ENCODE data around the gene CNTNAP4. TPM values are rescaled to one million over a fixed set of nuclear protein-coding genes. Genes with fewer than 3 reads are reported as not detected.

CNTNAP4 gene
- total RNA-seq, 2 donors from 2014 or later: not detected

DNA sequence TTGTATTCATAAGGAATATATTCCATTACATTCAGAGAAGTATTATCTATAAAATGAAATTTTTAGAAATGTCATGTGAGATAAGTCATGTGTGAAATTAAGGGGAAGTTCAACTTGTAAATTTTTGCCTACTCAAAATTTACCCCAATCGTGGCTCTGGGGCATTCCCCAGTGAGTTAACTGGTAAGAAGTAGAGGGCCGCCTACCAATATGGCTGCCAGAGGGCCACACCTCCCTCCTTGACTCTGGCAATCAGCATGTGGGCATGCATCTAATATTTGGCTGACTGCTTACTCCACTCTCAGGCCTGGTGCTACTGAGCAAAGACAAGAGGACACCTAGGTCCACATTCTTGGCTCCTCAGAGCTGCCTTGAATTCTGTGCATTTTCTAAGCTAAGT lies 39.7 kb upstream of the CNTNAP4 start:
- intact Hi-C loops (cut with DNase I): no loop called here
- Histone ChIP-seq H3K27me3 (no peaks in the 10 kb centered on the region), H3K4me1 (no peaks in the 10 kb centered on the region), H3K9me3 (no peaks in the 10 kb centered on the region), H3K4me3 (no peak overlapping the region), H3K36me3 (no peaks in the 10 kb centered on the region), H3K27ac (no peak overlapping the region), H3K9ac (ENCODE audit: low read depth in 2 of 2, low read length in 2 of 2) (no peak overlapping the region)
- TF ChIP-seq, protein P1, sequence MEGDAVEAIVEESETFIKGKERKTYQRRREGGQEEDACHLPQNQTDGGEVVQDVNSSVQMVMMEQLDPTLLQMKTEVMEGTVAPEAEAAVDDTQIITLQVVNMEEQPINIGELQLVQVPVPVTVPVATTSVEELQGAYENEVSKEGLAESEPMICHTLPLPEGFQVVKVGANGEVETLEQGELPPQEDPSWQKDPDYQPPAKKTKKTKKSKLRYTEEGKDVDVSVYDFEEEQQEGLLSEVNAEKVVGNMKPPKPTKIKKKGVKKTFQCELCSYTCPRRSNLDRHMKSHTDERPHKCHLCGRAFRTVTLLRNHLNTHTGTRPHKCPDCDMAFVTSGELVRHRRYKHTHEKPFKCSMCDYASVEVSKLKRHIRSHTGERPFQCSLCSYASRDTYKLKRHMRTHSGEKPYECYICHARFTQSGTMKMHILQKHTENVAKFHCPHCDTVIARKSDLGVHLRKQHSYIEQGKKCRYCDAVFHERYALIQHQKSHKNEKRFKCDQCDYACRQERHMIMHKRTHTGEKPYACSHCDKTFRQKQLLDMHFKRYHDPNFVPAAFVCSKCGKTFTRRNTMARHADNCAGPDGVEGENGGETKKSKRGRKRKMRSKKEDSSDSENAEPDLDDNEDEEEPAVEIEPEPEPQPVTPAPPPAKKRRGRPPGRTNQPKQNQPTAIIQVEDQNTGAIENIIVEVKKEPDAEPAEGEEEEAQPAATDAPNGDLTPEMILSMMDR (IDR thresholded peaks at IDR 0.05): no peak
- DNase-seq: no peak

DNA sequence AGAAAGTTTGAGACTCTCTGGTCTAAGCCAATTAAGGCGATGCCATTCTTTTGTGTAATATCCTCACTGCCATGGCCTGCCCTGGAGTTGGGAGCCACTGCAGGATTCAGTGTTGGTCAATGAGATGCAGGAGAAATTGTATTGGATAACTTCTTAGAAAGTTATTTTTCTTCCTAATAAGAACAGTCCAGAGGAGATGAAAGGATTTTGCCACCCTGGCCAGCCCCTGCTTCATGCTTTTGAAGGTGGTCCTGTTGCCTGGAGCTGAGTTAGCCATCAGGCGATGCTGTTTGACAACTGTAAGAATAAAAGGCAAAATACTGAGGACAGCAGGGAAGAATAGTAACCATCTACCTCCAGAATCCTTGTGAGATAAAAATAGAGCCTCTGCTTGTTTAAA lies 35.4 kb upstream of the CNTNAP4 start:
- Histone ChIP-seq H3K27ac (no peak overlapping the region), H3K4me1 (no peaks in the 10 kb centered on the region), H3K9ac (ENCODE audit: low read depth in 2 of 2, low read length in 2 of 2) (no peak overlapping the region), H3K36me3 (no peaks in the 10 kb centered on the region), H3K27me3 (no peaks in the 10 kb centered on the region), H3K9me3 (no peaks in the 10 kb centered on the region), H3K4me3 (no peak overlapping the region)
- intact Hi-C loops (cut with DNase I): no loop called here
- no peak for DNase-seq
- TF ChIP-seq, protein P1 (IDR thresholded peaks at IDR 0.05): no peak

DNA sequence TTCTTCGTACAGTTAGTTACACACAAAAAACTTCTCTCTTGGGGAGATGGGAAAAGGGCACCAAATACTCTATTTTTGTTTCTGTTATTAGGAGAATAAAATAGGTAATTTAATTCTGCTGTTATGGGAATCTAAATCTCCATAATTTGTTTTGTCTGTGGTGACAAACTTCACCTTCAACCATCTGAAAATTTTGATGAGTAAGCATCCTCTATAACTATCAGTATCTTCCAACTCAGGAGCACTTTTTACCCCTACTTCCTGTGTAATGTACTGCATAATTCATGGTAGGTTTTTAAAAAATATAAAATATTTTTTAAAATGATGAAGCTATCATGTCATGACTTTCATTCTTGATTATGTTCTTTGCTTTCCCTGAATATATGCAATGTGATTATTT lies 33.6 kb upstream of the CNTNAP4 start:
- no peak for DNase-seq
- Histone ChIP-seq H3K9me3 (no peaks in the 10 kb centered on the region), H3K4me1 (no peaks in the 10 kb centered on the region), H3K4me3 (no peak overlapping the region), H3K27ac (no peak overlapping the region), H3K9ac (ENCODE audit: low read depth in 2 of 2, low read length in 2 of 2) (no peak overlapping the region), H3K36me3 (no peaks in the 10 kb centered on the region), H3K27me3 (no peaks in the 10 kb centered on the region)
- intact Hi-C loops (cut with DNase I): no loop called here
- TF ChIP-seq, protein P1 (IDR thresholded peaks at IDR 0.05): no peak

DNA sequence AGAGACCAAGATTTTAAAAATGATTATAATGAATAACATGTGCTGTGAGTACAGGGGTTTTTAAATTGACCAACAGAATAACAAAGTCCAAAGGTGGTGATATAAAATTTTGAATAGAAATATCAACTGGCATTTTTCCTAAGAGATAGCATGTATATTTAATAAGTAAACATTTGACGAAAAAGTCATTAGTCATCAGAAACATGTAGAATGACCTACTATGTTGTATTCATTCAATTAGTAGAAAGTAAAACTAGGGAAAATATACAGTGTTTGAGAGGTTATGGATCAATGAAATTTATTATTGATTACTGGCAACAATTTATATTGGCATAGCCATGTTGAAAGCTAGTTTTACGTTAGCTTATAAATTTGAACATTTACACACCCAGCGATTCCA lies 30.6 kb upstream of the CNTNAP4 start:
- no peak for DNase-seq
- H3K27ac ChIP-seq: no peak overlapping the region
- no peak overlapping the region for H3K4me3 ChIP-seq
- H3K36me3 ChIP-seq: no peaks in the 10 kb centered on the region
- no peaks in the 10 kb centered on the region for H3K9me3 ChIP-seq
- TF ChIP-seq, protein P1 (IDR thresholded peaks at IDR 0.05): no peak
- no peaks in the 10 kb centered on the region for H3K4me1 ChIP-seq
- no peak overlapping the region for H3K9ac ChIP-seq (ENCODE audit: low read depth in 2 of 2, low read length in 2 of 2)
- intact Hi-C loops (cut with DNase I): no loop called here
- no peaks in the 10 kb centered on the region for H3K27me3 ChIP-seq

DNA sequence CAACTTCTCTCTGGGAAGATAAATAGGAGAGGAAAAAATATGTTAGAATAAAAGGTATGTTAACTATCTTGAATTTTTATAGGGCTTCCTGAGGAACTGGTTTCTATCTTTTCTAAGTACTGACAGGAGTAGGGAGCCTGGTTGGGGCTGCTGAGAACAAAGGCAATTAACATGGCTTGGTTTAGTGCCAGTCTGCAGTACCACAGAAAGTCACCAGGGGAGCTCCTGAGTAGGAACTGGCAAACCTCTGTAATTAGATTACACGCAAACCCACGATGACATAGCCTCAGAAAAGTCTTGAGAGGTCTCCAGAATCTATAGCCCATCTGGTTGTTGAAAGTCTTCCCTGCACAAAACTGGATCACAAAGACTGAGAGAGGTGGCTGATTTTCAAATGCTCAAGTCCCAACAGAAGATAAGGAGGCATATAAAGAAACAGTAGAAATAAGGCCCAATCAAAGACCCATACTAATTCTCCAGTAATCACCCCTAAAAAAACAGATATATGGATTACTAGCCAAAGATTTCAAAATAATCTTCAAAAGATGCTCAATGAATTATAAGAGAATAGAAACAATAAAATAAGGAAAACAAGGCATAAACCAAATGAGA lies 11.7 kb upstream of the CNTNAP4 start:
- Histone ChIP-seq H3K4me1 (no peaks in the 10 kb centered on the region), H3K9ac (ENCODE audit: low read depth in 2 of 2, low read length in 2 of 2) (no peak overlapping the region), H3K4me3 (no peak overlapping the region), H3K36me3 (no peaks in the 10 kb centered on the region), H3K9me3 (no peaks in the 10 kb centered on the region), H3K27me3 (no peaks in the 10 kb centered on the region), H3K27ac (no peak overlapping the region)
- intact Hi-C loops (cut with DNase I): no loop called here
- peak; percentile 47 for DNase-seq
- TF ChIP-seq, protein P1 (IDR thresholded peaks at IDR 0.05): peak; percentile 34
